Astrocyte of the spinal cord (primary cell): ENCODE measurements around the gene CHML.

Experiments
- DNase-seq: peaks from one replicate; pipeline ENCODE4 v3.0.0; 2011; ENCODE audit warnings: low read depth, low spot score
- H3K4me3 ChIP-seq: 2 replicates; pipeline ENCODE4 v1.5.1; 2011; ENCODE audit warnings: low read depth, mild to moderate bottlenecking, low read length, moderate library complexity
- CTCF ChIP-seq: IDR thresholded peaks from 2 replicates; pipeline ENCODE4 v1.5.1; 2012; ENCODE audit warnings: low read depth, mild to moderate bottlenecking, low read length, inconsistent platforms
- in situ Hi-C: cut with HindIII; loops from 2 replicates; pipeline ENCODE4 v1.10.0; 2017; ENCODE audit warnings: low sequenced_read_pairs

CHML gene

GRCh38 chr1:241614144-241614543 is 26.0 kb downstream of the CHML start:
- in situ Hi-C loops, result no loop called here
- H3K4me3 ChIP-seq, result no peak overlapping the region
- DNase-seq, result peak; percentile 64
- TF ChIP-seq CTCF, result no peak

- no peak for TF ChIP-seq CTCF
- DNase-seq, result peak; percentile 89
- H3K4me3 ChIP-seq, result no peak overlapping the region
- in situ Hi-C loops, result no loop called here
These were observed 27.4 kb downstream of the CHML start for GRCh38 chr1:241612533-241613477.

- no peak overlapping the region for H3K4me3 ChIP-seq
- in situ Hi-C loops, result no loop called here
- TF ChIP-seq CTCF, result no peak
- no peak for DNase-seq
These were observed 28.4 kb downstream of the CHML start for GRCh38 chr1:241611736-241612135.

GRCh38 chr1:241611063-241611462 is 29.1 kb downstream of the CHML start:
- peak; percentile 80 for DNase-seq
- no peak overlapping the region for H3K4me3 ChIP-seq
- TF ChIP-seq CTCF, result peak; percentile 46
- in situ Hi-C loops, result no loop called here

GRCh38 chr1:241610056-241610815 is 29.9 kb downstream of the CHML start:
- no peak for DNase-seq
- no peak for TF ChIP-seq CTCF
- in situ Hi-C loops, result no loop called here
- no peak overlapping the region for H3K4me3 ChIP-seq

- H3K4me3 ChIP-seq, result no peak overlapping the region
- in situ Hi-C loops, result no loop called here
- no peak for TF ChIP-seq CTCF
- DNase-seq, result peak; percentile 54
These were observed 31.7 kb downstream of the CHML start for GRCh38 chr1:241608379-241609033.
